Measurements from ENCODE around the gene NCBP3. TPM values are rescaled to one million over a fixed set of nuclear protein-coding genes. Genes with fewer than 3 reads are reported as not detected.
A peak's percentile ranks its signal among the peaks of the same experiment; 100 is the strongest.

NCBP3 gene
- total RNA-seq, 6 experiments from 2014 or later: 8.6 to 15.1 (median 10.5) TPM

DNA sequence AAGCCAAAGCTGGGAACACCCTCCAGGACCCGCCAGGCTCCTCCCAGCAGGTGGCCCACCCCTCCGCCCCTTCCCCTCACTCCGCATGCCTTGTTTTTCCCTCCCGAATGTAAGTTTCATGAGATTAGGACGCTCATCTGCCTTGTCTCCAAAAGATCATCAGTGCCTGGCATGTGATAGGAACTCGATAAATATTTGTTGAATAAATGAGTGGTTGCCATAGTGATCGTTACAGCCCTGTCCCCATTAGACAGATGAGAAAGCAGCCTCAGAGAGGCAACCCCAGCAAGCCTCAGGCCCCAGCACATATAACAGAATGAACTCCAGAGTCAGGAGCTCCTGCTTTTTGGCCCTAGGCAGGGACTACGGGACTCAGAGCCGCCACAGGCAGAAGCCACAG is 41.8 kb upstream of the NCBP3 start:
- Histone ChIP-seq H3K4me3 (no peak overlapping the region), H3K27ac (peak overlapping the region in 1 of 3 donors; percentile 47), H3K36me3 (no peaks in the 10 kb centered on the region), H3K9me3 (no peaks in the 10 kb centered on the region), H3K27me3 (no peaks in the 10 kb centered on the region), H3K4me1 (peaks cover 0 to 8% (median 0%) of the 10 kb centered on the region in 4 donors)
- 47% methylated on average over 6 of the region's 9 CpGs for WGBS (ENCODE audit: insufficient coverage, low coverage, low lambda C conversion rate, missing lambda C conversion rate)
- intact Hi-C loops (cut with DNase I): no loop called here
- no peak for DNase-seq
- no peak for TF ChIP-seq POLR2A (IDR thresholded peaks at IDR 0.05)
- TF ChIP-seq, protein P1, sequence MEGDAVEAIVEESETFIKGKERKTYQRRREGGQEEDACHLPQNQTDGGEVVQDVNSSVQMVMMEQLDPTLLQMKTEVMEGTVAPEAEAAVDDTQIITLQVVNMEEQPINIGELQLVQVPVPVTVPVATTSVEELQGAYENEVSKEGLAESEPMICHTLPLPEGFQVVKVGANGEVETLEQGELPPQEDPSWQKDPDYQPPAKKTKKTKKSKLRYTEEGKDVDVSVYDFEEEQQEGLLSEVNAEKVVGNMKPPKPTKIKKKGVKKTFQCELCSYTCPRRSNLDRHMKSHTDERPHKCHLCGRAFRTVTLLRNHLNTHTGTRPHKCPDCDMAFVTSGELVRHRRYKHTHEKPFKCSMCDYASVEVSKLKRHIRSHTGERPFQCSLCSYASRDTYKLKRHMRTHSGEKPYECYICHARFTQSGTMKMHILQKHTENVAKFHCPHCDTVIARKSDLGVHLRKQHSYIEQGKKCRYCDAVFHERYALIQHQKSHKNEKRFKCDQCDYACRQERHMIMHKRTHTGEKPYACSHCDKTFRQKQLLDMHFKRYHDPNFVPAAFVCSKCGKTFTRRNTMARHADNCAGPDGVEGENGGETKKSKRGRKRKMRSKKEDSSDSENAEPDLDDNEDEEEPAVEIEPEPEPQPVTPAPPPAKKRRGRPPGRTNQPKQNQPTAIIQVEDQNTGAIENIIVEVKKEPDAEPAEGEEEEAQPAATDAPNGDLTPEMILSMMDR (IDR thresholded peaks at IDR 0.05): no peak
- ATAC-seq: no peak

DNA sequence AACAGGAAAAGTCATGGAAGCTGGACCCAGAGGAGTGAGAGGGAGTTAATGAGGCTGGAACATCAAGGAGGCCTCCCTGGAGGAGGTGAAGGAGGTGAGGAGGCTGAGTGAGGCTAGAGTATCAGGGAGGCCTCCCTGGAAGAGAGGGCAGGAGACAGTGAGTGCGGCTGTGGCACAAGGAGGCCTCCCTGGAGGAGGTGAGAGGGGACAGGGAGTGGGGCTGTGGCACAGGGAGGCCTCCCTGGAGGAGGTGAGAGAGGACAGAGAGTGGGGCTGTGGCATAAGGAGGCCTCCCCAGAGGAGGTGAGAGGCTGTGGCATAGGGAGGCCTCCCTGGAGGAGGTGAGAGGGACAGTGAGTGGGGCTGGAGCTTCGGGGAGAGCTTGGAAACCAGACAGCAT is 41.3 kb upstream of the NCBP3 start:
- Histone ChIP-seq H3K4me1 (peaks cover 0 to 6% (median 0%) of the 10 kb centered on the region in 4 donors), H3K9me3 (no peaks in the 10 kb centered on the region), H3K4me3 (no peak overlapping the region), H3K36me3 (no peaks in the 10 kb centered on the region), H3K27ac (peak overlapping the region in 2 of 3 donors; percentile 47 to 67), H3K27me3 (no peaks in the 10 kb centered on the region)
- intact Hi-C loops (cut with DNase I): no loop called here
- ATAC-seq (no peak), DNase-seq (no peak)
- TF ChIP-seq POLR2A (IDR thresholded peaks at IDR 0.05): no peak
- TF ChIP-seq, protein P1 (IDR thresholded peaks at IDR 0.05): no peak
- WGBS (ENCODE audit: insufficient coverage, low coverage, low lambda C conversion rate, missing lambda C conversion rate): 53% methylated on average over 2 of the region's 2 CpGs

DNA sequence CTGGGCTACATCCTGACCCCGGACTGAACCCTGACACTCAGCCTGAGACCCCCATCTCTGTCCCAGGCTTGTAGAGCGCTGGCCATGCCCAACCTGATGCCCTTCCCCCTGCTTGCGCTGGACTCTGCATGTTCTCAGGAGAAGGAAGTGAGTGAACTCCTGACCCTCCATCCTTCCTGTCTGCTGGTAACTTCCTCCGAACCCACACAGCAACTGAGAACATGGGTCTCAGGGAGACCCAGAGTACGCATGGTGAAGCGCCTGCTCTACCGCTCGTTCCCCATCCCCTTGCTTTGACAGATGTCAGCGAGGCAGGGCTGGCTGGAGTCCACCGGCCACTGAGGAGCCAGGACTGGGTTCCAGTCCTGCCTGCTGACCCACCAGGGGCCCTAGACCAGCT is 40.7 kb upstream of the NCBP3 start:
- WGBS (ENCODE audit: insufficient coverage, low coverage, low lambda C conversion rate, missing lambda C conversion rate): 20% methylated on average over 1 of the region's 10 CpGs
- ATAC-seq: peak; percentile 61 to 76 (median 66)
- peak overlapping the region in 2 of 3 donors; percentile 47 to 67 for H3K27ac ChIP-seq
- no peak for TF ChIP-seq POLR2A (IDR thresholded peaks at IDR 0.05)
- TF ChIP-seq, protein P1 (IDR thresholded peaks at IDR 0.05): no peak
- H3K27me3 ChIP-seq: no peaks in the 10 kb centered on the region
- DNase-seq: peak in 2 of 3 donors; percentile 42 to 63
- no peak overlapping the region for H3K4me3 ChIP-seq
- intact Hi-C loops (cut with DNase I): no loop called here
- peaks cover 0 to 3% (median 0%) of the 10 kb centered on the region in 4 donors for H3K4me1 ChIP-seq
- H3K9me3 ChIP-seq: no peaks in the 10 kb centered on the region
- H3K36me3 ChIP-seq: no peaks in the 10 kb centered on the region

DNA sequence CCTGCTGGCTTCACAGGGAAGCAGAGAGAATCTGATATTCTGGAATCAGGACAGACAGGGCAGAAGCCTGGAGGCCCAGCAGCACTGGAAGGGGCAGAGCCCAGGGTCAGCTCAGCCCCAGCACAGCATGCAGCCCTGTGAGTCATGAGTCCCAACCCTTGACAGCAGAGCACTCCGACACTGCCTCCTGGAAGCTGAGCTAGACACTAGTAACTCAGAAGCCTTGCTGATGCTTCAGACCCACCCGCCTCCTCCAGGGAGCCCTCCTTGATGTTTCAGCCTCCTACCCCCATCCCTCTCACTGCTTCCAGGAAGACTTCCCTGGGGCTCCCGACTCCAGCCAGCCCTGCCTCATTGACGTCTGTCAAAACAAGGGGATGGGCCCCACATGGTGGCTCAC is 39.9 kb upstream of the NCBP3 start:
- no CpG with 5 or more reads among the region's 4 CpGs for whole genome bisulfite sequencing (ENCODE audit: insufficient coverage, low coverage, low lambda C conversion rate, missing lambda C conversion rate)
- Histone ChIP-seq H3K27ac (no peak overlapping the region), H3K36me3 (no peaks in the 10 kb centered on the region), H3K9me3 (no peaks in the 10 kb centered on the region), H3K4me1 (peaks cover 0 to 3% (median 0%) of the 10 kb centered on the region in 4 donors), H3K4me3 (no peak overlapping the region), H3K27me3 (no peaks in the 10 kb centered on the region)
- ATAC-seq: peak in 1 of 4 donors; percentile 11
- TF ChIP-seq POLR2A (IDR thresholded peaks at IDR 0.05): no peak
- TF ChIP-seq, protein P1 (IDR thresholded peaks at IDR 0.05): no peak
- intact Hi-C loops (cut with DNase I): no loop called here
- DNase-seq: no peak

DNA sequence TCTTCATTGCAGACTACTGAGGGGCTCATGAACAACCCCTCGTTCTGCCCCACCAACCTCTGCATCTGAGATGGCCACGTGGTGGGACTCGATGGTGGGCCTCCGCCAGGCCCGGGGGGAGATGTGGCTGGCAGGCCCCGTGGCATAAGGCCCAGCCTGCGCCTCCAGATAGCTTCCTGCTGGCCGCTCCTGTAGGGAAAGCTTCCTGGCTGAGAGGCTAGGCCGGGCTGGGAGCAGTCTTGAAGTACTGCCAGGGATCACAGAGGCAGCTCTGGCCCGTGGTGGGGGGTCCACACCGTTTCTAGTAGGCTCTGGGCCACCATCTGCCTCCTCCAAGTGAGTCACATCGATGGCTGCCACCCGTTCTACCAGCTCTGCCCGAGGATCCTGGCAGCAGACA is 39.2 kb upstream of the NCBP3 start:
- intact Hi-C loops (cut with DNase I): no loop called here
- Histone ChIP-seq H3K4me1 (peaks cover 0 to 3% (median 0%) of the 10 kb centered on the region in 4 donors), H3K27ac (no peak overlapping the region), H3K9me3 (no peaks in the 10 kb centered on the region), H3K36me3 (no peaks in the 10 kb centered on the region), H3K4me3 (no peak overlapping the region), H3K27me3 (no peaks in the 10 kb centered on the region)
- ATAC-seq (peak in 1 of 4 donors; percentile 11), DNase-seq (no peak)
- WGBS (ENCODE audit: insufficient coverage, low coverage, low lambda C conversion rate, missing lambda C conversion rate): no CpG with 5 or more reads among the region's 14 CpGs
- TF ChIP-seq, protein P1 (IDR thresholded peaks at IDR 0.05): no peak
- no peak for TF ChIP-seq POLR2A (IDR thresholded peaks at IDR 0.05)
